Retinal pigment epithelial cell (primary cell): Measurements from ENCODE around the gene MBD3L4.

Experiments used
- DNase-seq: peaks from one replicate; pipeline ENCODE4 v3.0.0-alpha.2; 2010; ENCODE audit warnings: low read depth
- H3K4me3 ChIP-seq: 2 replicates; pipeline ENCODE4 v1.5.1; 2011; ENCODE audit warnings: mild to moderate bottlenecking, low read length, control low read depth, moderate library complexity
- CTCF ChIP-seq: conservative IDR thresholded peaks from 2 replicates; pipeline ENCODE4 v1.5.1; 2011; ENCODE audit warnings: low read depth, low read length, control low read depth, inconsistent platforms

Gene MBD3L4

GRCh38 chr19:6996810-6997209 lies 43.2 kb downstream of the MBD3L4 start:
- no peak for DNase-seq
- no peak overlapping the region for H3K4me3 ChIP-seq
- TF ChIP-seq CTCF, result no peak

- TF ChIP-seq CTCF, result no peak
- DNase-seq, result no peak
- no peak overlapping the region for H3K4me3 ChIP-seq
Observed at GRCh38 chr19:6995054-6995453, 44.9 kb downstream of the MBD3L4 start.

- H3K4me3 ChIP-seq, result no peak overlapping the region
- DNase-seq, result no peak
- TF ChIP-seq CTCF, result no peak
Observed at GRCh38 chr19:6988257-6988656, 51.7 kb downstream of the MBD3L4 start.

- DNase-seq, result no peak
- H3K4me3 ChIP-seq, result no peak overlapping the region
- no peak for TF ChIP-seq CTCF
Observed at GRCh38 chr19:6987850-6988249, 52.1 kb downstream of the MBD3L4 start.
